Measurements from ENCODE around the gene BCL6. TPM values are rescaled to one million over a fixed set of nuclear protein-coding genes. Genes with fewer than 3 reads are reported as not detected.

The BCL6 gene
- total RNA-seq, 1 donor from 2014 or later, result 20.3 TPM

DNA sequence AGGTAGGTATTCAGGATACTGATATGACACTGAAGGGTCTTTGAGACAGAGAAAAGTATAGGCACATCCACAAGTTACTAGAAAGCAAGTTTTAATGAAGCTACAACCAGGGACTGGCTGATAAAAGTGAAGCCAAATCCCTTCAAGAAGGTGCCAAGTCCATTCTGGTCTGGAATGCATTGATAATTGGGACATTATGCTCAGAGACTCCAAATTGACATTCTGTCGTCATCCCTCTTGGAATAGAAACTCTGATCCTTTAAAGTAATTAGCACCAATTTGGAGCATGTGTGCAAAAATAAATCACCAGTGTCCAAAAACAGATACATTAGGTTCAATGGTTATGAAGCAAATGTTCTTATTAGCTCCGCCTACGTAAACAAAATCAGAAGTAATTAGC, 47.3 kb upstream of the BCL6 start:
- Histone ChIP-seq H4K20me1 (ENCODE audit: low read depth) (no peaks in the 10 kb centered on the region), H3F3A (ENCODE audit: low read depth) (no peaks in the 10 kb centered on the region), H3K79me2 (ENCODE audit: low read depth) (no peaks in the 10 kb centered on the region), H3K9me3 (ENCODE audit: low read depth) (no peaks in the 10 kb centered on the region), H3K4me2 (no peak overlapping the region), H3K4me3 (no peak overlapping the region), H3K4me1 (peaks cover 8% of the 10 kb centered on the region), H3K27ac (no peak overlapping the region), H2AFZ (replicated peaks) (no peak overlapping the region), H3K27me3 (no peaks in the 10 kb centered on the region), H3K36me3 (no peaks in the 10 kb centered on the region), H3K9ac (no peak overlapping the region)
- TF ChIP-seq, protein P1, sequence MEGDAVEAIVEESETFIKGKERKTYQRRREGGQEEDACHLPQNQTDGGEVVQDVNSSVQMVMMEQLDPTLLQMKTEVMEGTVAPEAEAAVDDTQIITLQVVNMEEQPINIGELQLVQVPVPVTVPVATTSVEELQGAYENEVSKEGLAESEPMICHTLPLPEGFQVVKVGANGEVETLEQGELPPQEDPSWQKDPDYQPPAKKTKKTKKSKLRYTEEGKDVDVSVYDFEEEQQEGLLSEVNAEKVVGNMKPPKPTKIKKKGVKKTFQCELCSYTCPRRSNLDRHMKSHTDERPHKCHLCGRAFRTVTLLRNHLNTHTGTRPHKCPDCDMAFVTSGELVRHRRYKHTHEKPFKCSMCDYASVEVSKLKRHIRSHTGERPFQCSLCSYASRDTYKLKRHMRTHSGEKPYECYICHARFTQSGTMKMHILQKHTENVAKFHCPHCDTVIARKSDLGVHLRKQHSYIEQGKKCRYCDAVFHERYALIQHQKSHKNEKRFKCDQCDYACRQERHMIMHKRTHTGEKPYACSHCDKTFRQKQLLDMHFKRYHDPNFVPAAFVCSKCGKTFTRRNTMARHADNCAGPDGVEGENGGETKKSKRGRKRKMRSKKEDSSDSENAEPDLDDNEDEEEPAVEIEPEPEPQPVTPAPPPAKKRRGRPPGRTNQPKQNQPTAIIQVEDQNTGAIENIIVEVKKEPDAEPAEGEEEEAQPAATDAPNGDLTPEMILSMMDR (IDR thresholded peaks at IDR 0.05), result no peak
- no peak for TF ChIP-seq EZH2phosphoT487 (IDR thresholded peaks at IDR 0.05)
- TF ChIP-seq EZH2 (IDR thresholded peaks at IDR 0.05), result no peak
- no peaks in the 10 kb centered on the region for H3K36me3 Mint-ChIP-seq
- H3K9me3 Mint-ChIP-seq, result no peaks in the 10 kb centered on the region
- H3K4me1 Mint-ChIP-seq, result peaks cover 9% of the 10 kb centered on the region
- peaks cover 3% of the 10 kb centered on the region for H3K27me3 Mint-ChIP-seq (ENCODE audit: insufficient read depth, low read depth)
- no peak for DNase-seq (ENCODE audit: low spot score)
- no peak overlapping the region for H3K27ac Mint-ChIP-seq
- no peak overlapping the region for H3K4me3 Mint-ChIP-seq

DNA sequence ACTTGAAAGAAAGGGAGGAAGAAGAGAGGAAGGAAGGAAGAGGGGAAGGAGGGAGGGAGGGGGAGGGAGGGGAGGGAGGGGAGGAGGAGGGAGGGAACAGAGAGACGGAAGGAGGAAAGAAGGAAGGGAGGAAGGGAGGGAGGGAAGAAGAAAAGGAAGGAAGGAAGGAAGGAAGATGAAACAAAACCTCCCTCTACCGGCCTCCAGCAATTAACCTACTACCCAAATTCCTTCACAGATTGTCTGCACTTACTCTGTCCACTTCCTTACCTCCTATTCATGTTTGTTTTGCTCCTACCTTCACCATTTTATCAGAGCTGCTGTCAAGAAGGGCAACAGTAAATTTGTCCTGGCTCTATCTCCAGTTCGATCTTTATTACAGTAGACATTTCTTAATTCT, 44.6 kb upstream of the BCL6 start:
- H3K36me3 Mint-ChIP-seq, result no peaks in the 10 kb centered on the region
- H4K20me1 ChIP-seq (ENCODE audit: low read depth), result no peaks in the 10 kb centered on the region
- H3K9me3 Mint-ChIP-seq, result no peaks in the 10 kb centered on the region
- H3K4me1 Mint-ChIP-seq, result peaks cover 9% of the 10 kb centered on the region
- peaks cover 8% of the 10 kb centered on the region for H3K4me1 ChIP-seq
- H3K4me3 Mint-ChIP-seq, result no peak overlapping the region
- no peaks in the 10 kb centered on the region for H3K9me3 ChIP-seq (ENCODE audit: low read depth)
- no peak for TF ChIP-seq EZH2 (IDR thresholded peaks at IDR 0.05)
- TF ChIP-seq, protein P1 (IDR thresholded peaks at IDR 0.05), result no peak
- TF ChIP-seq EZH2phosphoT487 (IDR thresholded peaks at IDR 0.05), result no peak
- H2AFZ ChIP-seq (replicated peaks), result no peak overlapping the region
- no peak overlapping the region for H3K9ac ChIP-seq
- peaks cover 3% of the 10 kb centered on the region for H3K27me3 Mint-ChIP-seq (ENCODE audit: insufficient read depth, low read depth)
- H3F3A ChIP-seq (ENCODE audit: low read depth), result no peaks in the 10 kb centered on the region
- H3K27me3 ChIP-seq, result no peaks in the 10 kb centered on the region
- H3K4me2 ChIP-seq, result no peak overlapping the region
- H3K4me3 ChIP-seq, result no peak overlapping the region
- H3K27ac Mint-ChIP-seq, result no peak overlapping the region
- DNase-seq (ENCODE audit: low spot score), result no peak
- no peaks in the 10 kb centered on the region for H3K36me3 ChIP-seq
- H3K27ac ChIP-seq, result no peak overlapping the region
- H3K79me2 ChIP-seq (ENCODE audit: low read depth), result no peaks in the 10 kb centered on the region

DNA sequence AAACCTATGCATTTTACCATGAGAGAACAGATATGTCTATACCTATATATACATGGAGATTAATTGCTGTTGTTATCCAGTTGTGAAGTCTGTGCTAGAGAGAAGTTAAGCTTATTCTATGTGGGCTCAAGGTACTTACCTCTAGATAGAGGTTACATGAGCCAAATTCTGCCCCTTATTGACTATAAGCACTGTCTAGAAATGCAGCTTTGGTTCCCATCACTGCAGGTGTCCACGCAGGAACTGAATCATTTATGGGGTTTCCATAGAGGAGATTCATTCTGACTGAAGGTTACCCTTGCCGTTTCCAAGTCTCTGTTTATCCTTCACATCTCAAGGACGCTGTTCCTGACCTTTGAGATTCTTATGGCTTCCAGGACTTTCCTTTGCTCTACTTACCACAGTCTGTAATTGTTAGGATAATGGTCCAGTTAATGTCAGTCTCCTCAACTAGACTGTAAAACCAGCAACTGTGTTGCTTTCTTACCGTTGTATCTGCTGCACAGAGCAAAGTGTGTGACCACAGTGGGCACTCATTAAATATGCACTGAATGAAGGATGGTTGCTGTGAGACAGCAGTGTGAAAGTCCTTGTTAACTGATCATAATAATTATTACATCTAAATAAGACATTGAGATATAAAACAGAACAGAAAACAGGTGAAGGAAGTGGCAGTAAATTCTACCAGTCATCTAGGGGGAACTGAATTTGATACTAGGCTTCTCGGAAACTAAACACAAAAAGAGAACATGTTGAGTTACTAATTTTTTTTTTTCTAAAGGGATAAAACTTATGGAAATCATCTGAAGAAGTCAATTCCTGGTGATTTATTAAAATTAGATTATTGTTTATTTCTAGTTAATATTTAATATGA, 44.0 kb upstream of the BCL6 start:
- no peaks in the 10 kb centered on the region for H3F3A ChIP-seq (ENCODE audit: low read depth)
- TF ChIP-seq EZH2 (IDR thresholded peaks at IDR 0.05) (no peak), EZH2phosphoT487 (IDR thresholded peaks at IDR 0.05) (no peak)
- TF ChIP-seq, protein P1 (IDR thresholded peaks at IDR 0.05), result no peak
- H3K4me3 ChIP-seq, result no peak overlapping the region
- H2AFZ ChIP-seq (replicated peaks), result no peak overlapping the region
- DNase-seq (ENCODE audit: low spot score), result no peak
- H4K20me1 ChIP-seq (ENCODE audit: low read depth), result no peaks in the 10 kb centered on the region
- no peaks in the 10 kb centered on the region for H3K27me3 ChIP-seq
- H3K4me2 ChIP-seq, result no peak overlapping the region
- H3K4me1 ChIP-seq, result peaks cover 8% of the 10 kb centered on the region
- Mint-ChIP-seq H3K36me3 (no peaks in the 10 kb centered on the region), H3K27ac (no peak overlapping the region), H3K4me3 (no peak overlapping the region), H3K4me1 (peaks cover 9% of the 10 kb centered on the region), H3K9me3 (no peaks in the 10 kb centered on the region), H3K27me3 (ENCODE audit: insufficient read depth, low read depth) (peaks cover 3% of the 10 kb centered on the region)
- H3K9ac ChIP-seq, result no peak overlapping the region
- H3K79me2 ChIP-seq (ENCODE audit: low read depth), result no peaks in the 10 kb centered on the region
- no peaks in the 10 kb centered on the region for H3K36me3 ChIP-seq
- H3K27ac ChIP-seq, result no peak overlapping the region
- no peaks in the 10 kb centered on the region for H3K9me3 ChIP-seq (ENCODE audit: low read depth)
